ENCODE data around the gene ECT2. TPM values are rescaled to one million over a fixed set of nuclear protein-coding genes. Genes with fewer than 3 reads are reported as not detected.

Gene ECT2
- total RNA-seq, 1 donor from 2014 or later = 12.6 TPM

DNA sequence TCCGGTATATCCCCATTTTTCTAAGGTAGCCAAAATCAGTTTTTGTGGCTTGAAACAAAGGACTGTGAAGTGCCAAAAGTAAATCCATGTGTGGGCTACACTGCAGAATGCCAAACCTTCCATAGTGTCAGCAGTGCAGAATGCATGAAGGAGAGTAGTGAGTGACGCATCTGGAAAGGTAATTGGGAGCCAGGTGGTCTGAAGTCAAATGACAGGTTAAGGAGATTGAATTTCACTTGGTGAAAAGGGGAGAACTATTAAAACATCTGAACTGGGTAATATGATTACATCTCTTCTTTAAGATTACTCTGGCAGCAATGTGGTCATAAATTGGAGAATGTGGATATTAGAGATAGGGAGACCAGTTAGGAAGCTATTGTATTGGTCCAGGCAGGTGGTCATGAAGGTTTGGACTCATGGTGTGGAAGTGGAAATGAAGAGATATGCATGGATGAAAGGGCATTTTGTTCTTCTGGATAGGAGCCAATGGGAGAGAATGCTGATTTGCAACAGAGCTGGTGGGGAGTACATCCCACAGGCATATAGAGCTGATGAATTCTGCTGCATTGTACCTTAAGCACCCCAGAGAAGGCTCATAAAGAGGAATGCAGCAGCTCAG lies 118.2 kb downstream of the ECT2 start:
- DNase-seq = no peak

DNA sequence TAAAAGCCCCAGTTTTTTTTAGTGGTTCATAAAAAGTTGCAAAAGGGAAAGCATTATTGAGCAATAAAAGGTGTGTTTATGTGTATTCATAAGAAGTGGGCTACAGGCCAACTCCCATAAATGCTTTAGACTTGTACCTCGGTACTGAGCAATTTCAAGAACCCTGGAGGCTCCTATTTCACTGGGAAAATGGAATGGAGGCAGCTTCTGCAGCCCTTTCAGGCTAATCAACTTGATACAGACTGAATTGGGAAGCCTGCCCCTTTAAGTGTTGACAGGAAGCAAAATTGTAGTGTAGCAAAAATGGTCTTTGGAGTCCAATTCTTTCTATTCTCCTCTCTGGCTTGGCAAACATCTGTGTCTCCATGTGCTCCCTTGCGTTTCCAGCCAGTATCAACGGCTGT lies 118.8 kb downstream of the ECT2 start:
- no peak for DNase-seq

DNA sequence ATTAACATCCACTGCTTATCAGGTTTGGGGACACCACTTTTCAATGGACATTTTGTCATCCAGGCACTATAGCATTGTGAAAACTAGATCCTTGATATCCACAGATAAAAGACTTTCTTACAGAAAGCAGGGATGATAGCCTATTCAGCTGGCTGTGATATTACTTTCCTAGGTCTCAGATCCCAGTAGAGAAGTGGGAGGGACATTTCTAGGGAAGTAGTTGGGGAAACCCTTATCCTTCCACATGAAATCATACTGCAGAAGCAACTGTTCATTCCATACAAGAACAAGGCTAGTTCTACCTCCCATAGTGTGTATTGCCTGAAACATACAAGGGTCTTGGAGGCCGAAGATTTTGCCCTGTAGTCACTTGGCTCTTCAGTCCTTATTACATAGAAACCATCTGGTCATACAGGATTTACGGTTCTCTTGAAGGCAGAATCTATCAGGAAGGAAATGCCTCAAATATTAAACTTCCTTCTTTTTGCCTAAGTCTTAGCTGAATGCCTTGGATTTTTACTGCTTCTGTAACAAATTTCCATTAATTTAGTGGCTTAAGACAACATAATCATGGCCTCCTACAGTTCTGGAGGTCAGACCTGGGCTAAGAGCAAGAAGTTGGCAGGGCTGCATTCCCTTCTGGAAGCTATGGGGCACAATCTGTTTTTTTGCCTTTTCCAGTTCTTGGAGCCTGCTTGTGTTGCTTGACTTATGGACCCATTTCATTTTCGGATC lies 119.4 kb downstream of the ECT2 start:
- DNase-seq = no peak

Small RNA genes lying within 50 kb of the gene (small RNA-seq; reads per million reads assigned to genes)
- gene AC108667.1 (not detected), gene RF00139 (not detected), gene RNU4-4P (0.09 reads per million), gene RNU6-547P (not detected)

Other genes with a start within 250 kb of the ECT2 start
- gene TNFSF10, start 227.3 kb upstream of the ECT2 start, total RNA-seq = 4.7 TPM
- gene NCEH1, start 39.7 kb upstream of the ECT2 start, total RNA-seq = 8.4 TPM

Data from occipital lobe (tissue), 3 donors.